ENCODE data around the gene NKAIN1.
"Not testable (repeated sequence)": the region's sequence is repeated elsewhere in the genome, so short reads cannot be mapped to it uniquely, and the experiment has no call there.

The NKAIN1 gene

DNA sequence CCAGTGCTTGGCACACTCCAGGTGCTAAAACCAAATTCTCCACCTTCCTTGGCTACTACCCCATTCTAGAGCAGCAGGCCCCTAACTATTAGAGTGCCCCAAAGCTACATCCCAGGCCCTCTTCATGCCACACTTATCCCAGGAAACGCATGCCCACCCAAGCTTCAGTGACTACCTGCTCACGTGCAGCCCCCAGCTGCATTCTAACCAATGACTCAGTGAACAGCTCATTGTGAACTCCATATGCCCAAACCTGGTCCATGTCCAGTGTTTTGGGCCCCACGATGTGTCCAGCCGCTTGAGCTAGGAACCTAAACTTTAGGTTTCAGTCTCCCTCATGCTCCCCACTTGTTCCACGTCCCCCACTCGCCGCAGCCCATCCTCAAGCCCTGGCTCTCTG is 41.5 kb downstream of the NKAIN1 start:
- DNase-seq (ENCODE audit: low read depth in 3 of 3): no peak

GRCh38 chr1:31196685-31197084 is 43.0 kb downstream of the NKAIN1 start:
- no peak for DNase-seq (ENCODE audit: low read depth in 3 of 3)

GRCh38 chr1:31195267-31195666 is 44.4 kb downstream of the NKAIN1 start:
- DNase-seq (ENCODE audit: low read depth in 3 of 3): not testable (repeated sequence)

- no peak for DNase-seq (ENCODE audit: low read depth in 3 of 3)
These were observed 46.0 kb downstream of the NKAIN1 start for GRCh38 chr1:31193729-31194128.

DNA sequence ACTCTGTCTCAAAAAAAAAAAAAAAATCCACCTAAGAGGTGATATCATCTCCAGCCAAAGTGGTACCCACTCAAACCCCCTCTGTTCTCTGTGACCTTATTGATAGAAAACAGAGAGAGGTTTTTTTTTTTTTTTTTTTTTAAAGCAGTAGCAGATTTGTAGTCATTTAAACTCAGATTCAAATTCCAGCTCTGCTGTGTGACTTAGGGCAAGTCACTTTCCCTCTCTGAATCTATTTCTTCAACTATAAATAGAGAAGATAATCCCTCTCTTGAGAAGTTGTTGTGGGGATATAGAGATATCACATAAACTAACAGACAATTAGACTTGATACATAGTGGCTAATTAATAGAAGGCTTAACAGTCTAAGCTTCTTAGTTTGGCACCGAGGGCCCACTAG is 48.4 kb downstream of the NKAIN1 start:
- no peak for DNase-seq (ENCODE audit: low read depth in 3 of 3)

- no peak for DNase-seq (ENCODE audit: low read depth in 3 of 3)
These were observed 49.7 kb downstream of the NKAIN1 start for GRCh38 chr1:31189696-31190674.

DNA sequence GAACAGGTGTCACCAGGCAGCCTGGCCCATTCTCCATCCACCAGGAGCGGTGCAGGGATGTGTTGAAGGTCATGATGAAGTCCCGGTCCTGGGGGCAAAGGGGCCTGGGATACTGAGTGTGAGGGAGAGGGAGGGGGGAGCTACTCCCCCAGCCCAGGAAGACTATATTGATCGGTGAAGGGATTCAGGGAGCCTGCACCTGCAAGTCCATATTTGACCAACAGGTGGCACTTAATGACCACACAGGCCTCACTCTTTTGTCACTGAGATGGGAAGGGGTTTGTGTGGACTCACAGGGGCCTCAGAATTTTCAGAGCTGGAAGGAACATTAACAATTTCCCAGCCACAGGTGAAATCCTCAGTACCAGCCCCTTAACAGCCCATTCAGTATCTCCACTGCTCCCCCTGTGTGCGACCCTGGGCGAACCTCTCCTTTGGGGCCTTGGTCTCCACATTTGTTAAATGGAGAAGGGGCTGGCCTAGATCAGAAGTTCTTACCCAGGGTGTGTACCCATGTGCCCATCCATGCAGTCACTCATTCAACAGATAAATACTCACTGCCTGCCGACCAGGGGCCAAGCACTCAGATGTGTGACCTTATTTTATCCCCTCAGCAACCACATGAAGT is 55.6 kb downstream of the NKAIN1 start:
- no peak for DNase-seq (ENCODE audit: low read depth in 3 of 3)

DNA sequence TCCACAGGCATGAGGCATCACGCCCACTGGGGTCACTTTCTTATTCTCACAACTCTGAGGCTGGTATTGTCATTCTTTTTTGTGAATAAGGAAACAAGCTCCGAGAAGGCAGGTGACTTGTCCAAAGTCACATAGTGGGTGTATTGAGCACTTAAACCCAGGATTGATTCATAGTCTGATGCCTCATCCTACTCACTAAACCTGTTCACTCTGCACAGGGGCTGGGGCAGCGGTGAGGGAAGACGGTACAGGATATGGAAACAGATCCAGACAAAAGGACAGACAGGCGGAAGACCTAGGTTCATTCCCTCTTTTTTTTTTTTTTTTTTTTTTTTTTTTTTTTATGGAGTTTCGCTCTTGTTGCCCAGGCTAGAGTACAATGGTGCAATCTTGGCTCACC is 56.6 kb downstream of the NKAIN1 start:
- DNase-seq (ENCODE audit: low read depth in 3 of 3): no peak

DNA sequence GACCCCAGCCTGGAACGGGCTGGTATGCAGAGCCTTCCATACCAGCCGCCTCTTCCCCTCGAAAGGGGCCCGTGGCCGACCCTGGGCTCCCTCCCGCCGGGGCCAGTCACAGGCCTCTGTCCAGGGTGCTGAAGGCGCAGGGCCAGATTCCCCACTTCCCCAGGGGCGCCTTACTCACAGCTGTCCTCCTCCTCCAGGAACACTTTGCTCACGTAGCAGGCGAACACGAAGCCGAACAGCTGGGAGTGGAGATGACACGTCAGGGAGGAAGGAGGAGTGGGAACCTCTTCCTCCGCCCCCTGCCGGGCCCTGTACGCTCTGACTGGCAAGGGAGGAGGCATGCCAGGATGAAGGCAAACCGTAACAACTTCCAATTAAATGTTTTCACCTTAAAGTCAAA is 57.3 kb downstream of the NKAIN1 start:
- DNase-seq (ENCODE audit: low read depth in 3 of 3): peak; percentile 10 to 29 (median 15)

DNA sequence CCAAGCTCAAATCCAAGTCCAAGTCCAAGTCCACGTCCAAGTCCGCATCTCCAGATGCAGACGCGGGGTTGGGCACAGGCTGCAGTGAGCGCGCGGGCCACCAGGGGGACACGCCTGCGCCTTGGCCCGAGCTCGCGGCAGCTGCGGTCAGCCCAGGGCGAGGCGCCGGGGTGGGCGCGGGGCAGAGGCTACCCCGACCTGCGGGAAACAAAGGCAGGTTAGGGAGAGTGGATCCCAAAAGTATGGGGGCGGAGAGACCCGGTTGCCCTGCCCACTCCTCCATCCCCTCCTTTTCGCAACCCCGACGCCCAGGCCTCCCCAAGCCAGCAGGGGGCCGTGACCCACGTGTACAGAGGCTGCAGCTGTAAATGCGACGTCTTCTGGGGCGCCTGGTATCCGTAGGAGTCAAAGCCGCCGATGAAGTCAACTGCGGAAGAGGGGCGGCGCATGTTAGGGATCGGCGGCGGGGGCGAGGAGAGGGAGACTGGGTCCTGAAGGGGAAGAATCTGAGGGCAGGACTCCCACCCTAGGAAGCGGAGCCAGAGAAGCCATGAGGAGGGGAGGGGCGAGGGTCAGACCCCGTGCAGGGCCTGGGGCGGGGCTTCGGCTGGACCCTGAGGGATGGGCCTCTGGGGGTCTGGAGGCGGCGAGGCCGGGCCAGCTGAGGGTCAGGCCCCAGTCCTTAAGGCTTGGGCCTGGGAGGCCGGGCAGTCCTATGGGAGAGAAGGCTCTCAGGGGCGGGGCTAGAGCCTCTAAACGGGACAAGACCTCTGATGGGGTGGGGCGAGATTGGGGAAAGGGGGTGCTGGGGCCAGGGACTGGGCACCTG is 58.0 kb downstream of the NKAIN1 start:
- peak in 1 of 3 experiments; percentile 18 for DNase-seq (ENCODE audit: low read depth in 3 of 3)

DNA sequence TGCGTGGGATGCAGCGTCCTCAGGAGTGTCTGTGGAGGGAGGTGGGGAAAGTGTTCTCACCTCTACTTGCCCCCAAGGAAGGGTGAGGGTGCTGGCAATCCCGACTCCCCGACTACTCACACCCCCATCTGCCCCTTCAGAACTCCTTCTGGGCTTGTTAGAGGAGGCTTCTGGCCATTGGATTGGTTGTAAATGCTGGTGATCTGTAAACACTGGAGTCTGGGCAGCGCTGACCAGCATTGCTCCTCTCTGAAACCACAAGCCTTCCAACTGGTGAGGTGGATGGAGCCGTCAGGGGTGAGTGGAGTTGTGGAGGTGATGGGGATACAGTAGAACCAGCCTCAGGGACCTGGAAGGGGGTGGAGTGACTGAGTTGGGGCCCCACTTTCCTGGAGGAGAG is 59.3 kb downstream of the NKAIN1 start:
- no peak for DNase-seq (ENCODE audit: low read depth in 3 of 3)

- DNase-seq (ENCODE audit: low read depth in 3 of 3): not testable (repeated sequence)
These were observed 63.4 kb downstream of the NKAIN1 start for GRCh38 chr1:31176291-31176690.

DNA sequence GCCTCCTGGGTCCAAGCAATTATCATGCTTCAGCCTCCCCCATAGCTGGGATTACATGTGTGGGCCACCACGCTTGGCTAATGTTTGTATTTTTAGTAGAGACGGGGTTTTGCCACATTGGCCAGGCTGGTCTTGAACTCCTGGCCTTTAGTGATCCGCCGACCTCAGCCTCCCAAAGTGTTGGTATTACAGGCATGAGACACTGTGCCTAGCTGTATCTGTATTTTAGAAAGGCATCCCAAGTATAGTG is 69.3 kb downstream of the NKAIN1 start:
- no peak for DNase-seq (ENCODE audit: low read depth in 3 of 3)

DNA sequence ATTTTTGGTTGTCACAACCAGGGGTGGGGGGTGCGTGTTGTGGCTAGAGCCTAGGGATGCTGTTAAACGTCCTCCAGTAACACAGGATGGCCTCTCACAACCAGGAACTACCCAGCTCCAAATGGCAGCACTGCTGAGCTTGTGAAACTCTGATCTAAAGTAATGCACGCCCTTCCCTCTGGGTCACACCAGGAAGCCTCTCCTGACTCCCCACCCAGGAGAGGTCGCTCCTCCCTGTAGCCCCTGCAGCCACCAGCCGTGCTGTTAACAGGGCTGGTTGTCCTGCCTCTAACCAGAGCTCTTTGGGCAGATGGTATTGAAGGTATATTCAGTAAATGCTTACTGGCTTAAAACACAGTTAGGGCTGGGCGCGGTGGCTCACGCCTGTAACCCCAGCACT is 73.2 kb downstream of the NKAIN1 start:
- no peak for DNase-seq (ENCODE audit: low read depth in 3 of 3)

DNA sequence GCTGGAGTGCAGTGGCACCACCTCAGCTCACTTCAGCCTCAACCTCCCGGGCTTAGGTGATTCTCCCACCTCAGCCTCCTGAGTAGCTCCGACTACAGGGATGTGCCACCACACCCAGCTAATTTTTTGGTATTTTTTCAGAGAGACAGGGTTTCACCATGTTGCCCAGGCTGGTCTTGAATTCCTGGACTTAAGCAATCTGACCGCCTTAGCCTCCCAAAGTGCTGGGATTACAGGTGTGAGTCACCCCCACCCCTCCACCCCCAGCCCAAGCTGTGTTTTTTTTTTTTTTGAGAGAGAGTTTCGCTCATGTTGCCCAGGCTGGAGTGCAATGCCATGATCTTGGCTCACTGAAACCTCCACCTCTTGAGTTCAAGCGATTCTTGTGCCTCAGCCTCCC is 75.4 kb downstream of the NKAIN1 start:
- DNase-seq (ENCODE audit: low read depth in 3 of 3): no peak

GRCh38 chr1:31163866-31164265 is 75.8 kb downstream of the NKAIN1 start:
- no peak for DNase-seq (ENCODE audit: low read depth in 3 of 3)

GRCh38 chr1:31161571-31161970 is 78.1 kb downstream of the NKAIN1 start:
- DNase-seq (ENCODE audit: low read depth in 3 of 3): no peak

DNA sequence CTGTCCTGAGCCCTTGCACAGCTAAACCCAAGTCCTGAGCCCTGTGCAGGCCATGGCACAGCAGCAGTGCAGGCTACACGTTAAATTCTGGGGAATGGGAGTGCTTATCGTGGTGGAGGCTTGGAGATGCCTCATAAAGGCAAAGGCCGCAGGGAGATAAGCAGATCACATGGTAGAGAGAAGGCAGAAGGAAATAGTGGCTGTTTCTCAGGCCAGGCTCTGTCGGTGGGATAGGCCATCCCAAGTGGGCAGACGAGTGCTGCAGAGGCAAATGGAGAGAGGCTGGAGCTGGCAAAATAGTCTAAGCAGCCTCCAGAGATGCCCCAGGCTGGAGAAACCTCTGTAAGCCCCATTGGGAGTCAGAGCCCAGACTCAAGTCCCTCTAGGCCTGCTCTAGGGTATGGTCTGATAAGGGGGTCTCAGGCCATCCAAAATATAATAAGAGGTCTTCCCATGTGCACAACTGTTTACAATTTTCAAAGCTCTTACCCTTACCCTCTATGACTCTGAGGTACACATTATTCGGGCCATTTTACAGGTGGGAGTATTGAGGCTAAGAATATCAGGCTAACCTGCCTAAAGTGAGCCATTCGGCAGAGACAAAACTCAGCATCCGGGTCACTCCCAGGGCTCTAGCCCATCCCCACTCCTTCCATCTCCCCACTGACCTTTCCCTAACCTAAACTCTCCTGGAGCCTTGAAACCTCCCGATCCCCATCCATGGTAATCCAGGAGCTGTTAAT is 79.6 kb downstream of the NKAIN1 start:
- no peak for DNase-seq (ENCODE audit: low read depth in 3 of 3)

GRCh38 chr1:31159323-31159722 is 80.4 kb downstream of the NKAIN1 start:
- DNase-seq (ENCODE audit: low read depth in 3 of 3): no peak

DNA sequence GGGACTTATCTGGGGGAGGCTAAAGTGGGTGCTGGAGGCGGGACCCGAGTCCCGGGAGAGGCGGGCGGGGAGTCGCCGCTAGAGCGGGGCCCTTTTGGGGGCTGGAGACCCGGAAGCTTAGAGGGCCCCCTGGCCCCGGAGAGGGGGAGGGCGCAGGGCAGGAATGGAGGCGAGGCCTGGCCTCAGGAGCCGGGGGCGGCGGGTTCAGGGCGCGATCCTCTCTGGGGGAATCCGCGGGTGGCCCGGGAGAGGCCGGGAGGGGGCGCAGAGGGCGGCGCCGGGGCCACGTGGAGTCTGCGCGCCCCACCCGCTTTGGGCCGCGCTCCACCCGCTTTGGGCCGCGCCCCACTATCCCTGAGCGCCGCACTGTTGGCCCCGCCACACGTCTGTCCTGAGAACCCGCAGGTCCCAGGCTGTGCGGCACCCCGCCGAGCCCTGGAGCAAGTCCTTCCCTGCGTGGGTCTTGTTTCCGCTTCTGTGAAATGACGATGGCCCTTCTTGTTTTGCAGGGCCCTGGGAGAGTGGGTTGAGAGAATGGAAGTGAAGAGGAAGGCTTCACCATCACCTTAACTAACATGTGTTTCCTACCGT is 84.4 kb downstream of the NKAIN1 start:
- peak; percentile 23 to 53 (median 52) for DNase-seq (ENCODE audit: low read depth in 3 of 3)

GRCh38 chr1:31154632-31155215 is 85.0 kb downstream of the NKAIN1 start:
- peak; percentile 45 to 59 (median 58) for DNase-seq (ENCODE audit: low read depth in 3 of 3)

Data from stimulated activated CD4-positive, alpha-beta T cell treated with anti-CD3 and anti-CD28 coated beads, TNF-alpha, amount 100 ng/mL, for 4 hours (primary cell).